ENCODE results near the gene IMPG1.

Gene IMPG1, protein sequence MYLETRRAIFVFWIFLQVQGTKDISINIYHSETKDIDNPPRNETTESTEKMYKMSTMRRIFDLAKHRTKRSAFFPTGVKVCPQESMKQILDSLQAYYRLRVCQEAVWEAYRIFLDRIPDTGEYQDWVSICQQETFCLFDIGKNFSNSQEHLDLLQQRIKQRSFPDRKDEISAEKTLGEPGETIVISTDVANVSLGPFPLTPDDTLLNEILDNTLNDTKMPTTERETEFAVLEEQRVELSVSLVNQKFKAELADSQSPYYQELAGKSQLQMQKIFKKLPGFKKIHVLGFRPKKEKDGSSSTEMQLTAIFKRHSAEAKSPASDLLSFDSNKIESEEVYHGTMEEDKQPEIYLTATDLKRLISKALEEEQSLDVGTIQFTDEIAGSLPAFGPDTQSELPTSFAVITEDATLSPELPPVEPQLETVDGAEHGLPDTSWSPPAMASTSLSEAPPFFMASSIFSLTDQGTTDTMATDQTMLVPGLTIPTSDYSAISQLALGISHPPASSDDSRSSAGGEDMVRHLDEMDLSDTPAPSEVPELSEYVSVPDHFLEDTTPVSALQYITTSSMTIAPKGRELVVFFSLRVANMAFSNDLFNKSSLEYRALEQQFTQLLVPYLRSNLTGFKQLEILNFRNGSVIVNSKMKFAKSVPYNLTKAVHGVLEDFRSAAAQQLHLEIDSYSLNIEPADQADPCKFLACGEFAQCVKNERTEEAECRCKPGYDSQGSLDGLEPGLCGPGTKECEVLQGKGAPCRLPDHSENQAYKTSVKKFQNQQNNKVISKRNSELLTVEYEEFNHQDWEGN

DNA sequence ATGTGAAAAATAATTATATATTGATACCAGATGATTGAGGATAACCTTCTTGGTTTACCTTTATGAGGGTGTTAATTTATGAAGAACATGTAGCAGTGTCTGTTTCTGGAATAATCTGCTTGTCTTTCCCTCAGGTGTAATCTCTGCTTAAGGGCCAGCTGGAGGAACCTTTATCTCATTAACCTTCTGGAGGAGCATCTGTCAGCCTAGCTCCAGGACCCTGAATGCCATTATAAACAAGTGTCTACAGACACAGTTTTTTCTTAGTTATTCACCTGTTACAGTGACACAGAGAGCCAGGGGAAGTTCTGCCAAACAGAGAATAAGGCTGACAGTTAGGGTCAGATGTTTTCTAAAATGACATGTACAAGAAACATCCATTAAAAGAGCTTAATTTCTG, at the start of gene IMPG1:
Gene IMPG1 (minus strand): TSS at position 101 of the 400 bp plus-strand sequence. CDS start 174 bp downstream, outside the sequence.
- CTCF ChIA-PET: interaction anchor here (1.2 kb wide), 1 partner anchor 14 kb away, joined by 3 read pairs; no protein-coding TSS in a partner anchor
- POLR2A ChIA-PET: no interaction called here
- TF ChIP-seq, protein P1, sequence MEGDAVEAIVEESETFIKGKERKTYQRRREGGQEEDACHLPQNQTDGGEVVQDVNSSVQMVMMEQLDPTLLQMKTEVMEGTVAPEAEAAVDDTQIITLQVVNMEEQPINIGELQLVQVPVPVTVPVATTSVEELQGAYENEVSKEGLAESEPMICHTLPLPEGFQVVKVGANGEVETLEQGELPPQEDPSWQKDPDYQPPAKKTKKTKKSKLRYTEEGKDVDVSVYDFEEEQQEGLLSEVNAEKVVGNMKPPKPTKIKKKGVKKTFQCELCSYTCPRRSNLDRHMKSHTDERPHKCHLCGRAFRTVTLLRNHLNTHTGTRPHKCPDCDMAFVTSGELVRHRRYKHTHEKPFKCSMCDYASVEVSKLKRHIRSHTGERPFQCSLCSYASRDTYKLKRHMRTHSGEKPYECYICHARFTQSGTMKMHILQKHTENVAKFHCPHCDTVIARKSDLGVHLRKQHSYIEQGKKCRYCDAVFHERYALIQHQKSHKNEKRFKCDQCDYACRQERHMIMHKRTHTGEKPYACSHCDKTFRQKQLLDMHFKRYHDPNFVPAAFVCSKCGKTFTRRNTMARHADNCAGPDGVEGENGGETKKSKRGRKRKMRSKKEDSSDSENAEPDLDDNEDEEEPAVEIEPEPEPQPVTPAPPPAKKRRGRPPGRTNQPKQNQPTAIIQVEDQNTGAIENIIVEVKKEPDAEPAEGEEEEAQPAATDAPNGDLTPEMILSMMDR (IDR thresholded peaks at IDR 0.05; ENCODE audit: control extremely low read depth, extremely low read depth, low read depth, missing control alignments): no peak
- DNase-seq (ENCODE audit: extremely low spot score): no peak

DNA sequence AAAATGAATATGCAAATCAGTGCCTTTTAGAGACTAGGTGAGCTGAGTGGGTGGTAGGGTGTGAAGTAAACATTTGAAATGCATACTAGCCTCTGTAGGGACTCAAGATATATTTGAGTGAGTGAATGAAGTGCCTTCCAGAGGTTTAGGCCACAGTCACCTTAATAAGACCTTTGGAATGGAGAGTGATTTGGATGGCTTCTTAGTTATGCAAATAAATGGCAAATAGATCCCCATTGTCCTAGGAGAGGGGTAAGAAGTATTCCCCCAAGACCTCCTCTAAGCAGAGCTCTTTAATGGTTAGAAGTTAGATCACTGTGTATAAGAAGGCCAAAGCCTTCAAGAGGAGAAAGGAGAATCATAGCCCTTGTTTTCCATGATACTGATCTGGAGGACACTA, 47.8 kb upstream of the IMPG1 start:
- TF ChIP-seq, protein P1 (IDR thresholded peaks at IDR 0.05; ENCODE audit: control extremely low read depth, extremely low read depth, low read depth, missing control alignments): no peak
- no peak for DNase-seq (ENCODE audit: extremely low spot score)
- ChIA-PET POLR2A (no interaction called here), CTCF (no interaction called here)

DNA sequence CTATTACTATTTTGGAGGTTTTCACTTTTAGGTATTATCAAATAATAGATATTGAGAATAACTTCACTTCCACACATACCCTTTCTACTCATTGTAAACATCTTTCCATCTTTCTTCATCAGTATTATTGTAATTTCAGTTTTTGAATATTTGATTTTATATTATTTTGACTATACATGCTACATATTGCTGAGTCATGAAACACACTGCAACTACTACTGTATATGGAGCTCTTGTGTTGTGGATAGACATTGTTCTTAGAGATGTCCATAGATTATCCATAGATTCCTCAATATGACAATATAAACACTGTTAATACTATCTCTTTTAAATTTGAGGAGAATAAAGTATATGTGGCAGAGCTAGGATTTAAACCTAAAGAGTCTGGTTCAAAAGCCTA, 819 bp upstream of the IMPG1 start:
- TF ChIP-seq, protein P1 (IDR thresholded peaks at IDR 0.05; ENCODE audit: control extremely low read depth, extremely low read depth, low read depth, missing control alignments): no peak
- no peak for DNase-seq (ENCODE audit: extremely low spot score)
- CTCF ChIA-PET: no interaction called here
- POLR2A ChIA-PET: no interaction called here

DNA sequence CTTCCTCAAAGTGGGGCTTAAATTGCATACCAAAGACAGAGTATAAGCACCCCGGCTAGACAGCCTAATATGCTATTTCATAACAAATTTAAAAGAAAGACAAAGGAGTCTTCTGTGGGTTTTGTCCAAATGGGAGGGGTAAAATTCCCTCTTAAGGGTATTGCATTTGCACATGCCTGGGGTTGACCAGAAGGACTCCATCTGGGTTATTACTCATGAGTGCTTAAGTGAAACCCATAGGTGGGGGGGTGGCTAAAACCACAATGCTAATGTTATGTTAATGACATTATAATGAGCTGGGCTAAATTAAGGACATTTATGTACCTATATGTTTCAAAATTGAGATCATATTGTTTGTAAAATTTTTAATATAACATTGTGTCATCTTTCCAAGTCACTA, 15.0 kb downstream of the IMPG1 start:
- TF ChIP-seq, protein P1 (IDR thresholded peaks at IDR 0.05; ENCODE audit: control extremely low read depth, extremely low read depth, low read depth, missing control alignments): no peak
- ChIA-PET POLR2A (no interaction called here), CTCF (interaction anchor here (1.5 kb wide), 1 partner anchor 15 kb away, joined by 3 read pairs; the partner anchor contains the start of gene IMPG1)
- no peak for DNase-seq (ENCODE audit: extremely low spot score)

DNA sequence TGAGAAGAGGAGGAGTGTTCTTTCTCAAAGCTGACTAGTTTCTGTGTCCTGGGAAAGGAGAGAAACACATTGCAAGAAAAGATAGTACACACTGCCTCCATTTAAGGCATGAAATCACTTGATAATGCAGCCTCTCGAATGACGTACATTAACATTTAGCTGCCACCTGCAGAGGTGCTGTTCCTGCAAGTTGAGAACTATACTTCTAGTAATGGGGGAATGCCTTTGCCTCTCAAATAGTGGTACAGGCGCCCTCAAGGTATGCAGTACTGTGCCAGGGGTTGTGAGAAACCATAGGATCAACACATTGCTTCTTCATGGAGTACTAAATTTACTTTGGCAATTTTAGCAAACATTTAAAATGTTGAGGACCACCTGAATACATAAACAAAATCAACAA, 20.1 kb downstream of the IMPG1 start:
- TF ChIP-seq, protein P1 (IDR thresholded peaks at IDR 0.05; ENCODE audit: control extremely low read depth, extremely low read depth, low read depth, missing control alignments): no peak
- DNase-seq (ENCODE audit: extremely low spot score): no peak
- ChIA-PET CTCF (no interaction called here), POLR2A (no interaction called here)

DNA sequence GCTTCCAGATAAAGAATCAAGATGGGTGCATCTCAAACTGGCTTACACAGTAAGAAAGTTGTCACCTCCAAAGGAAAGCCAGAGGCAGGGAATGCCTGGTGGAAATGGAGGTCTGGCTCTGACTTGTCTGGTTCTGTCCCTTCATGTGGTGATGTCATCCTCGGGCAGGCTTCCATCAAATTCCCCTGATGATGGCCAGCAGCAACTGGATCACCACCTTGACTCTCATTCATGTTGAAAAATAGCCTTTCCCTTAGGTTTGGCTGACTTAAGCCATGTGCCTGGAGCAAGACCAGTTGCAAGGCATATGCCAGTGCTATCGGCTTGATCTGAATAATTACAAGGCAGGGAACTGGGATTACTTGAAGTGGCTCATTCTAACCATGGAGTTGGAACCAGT, 28.8 kb downstream of the IMPG1 start:
- no peak for DNase-seq (ENCODE audit: extremely low spot score)

More for the DNA sequence above, 28.8 kb downstream of the IMPG1 start:
- TF ChIP-seq, protein P1 (IDR thresholded peaks at IDR 0.05; ENCODE audit: control extremely low read depth, extremely low read depth, low read depth, missing control alignments): no peak
- ChIA-PET CTCF (interaction anchor here (0.7 kb wide), 1 partner anchor 108 kb away, joined by 3 read pairs; no protein-coding TSS in a partner anchor), POLR2A (no interaction called here)

Measured in GM10248 (cell line).